ENCODE measurements around the gene MMP24OS.

Gene MMP24OS

DNA sequence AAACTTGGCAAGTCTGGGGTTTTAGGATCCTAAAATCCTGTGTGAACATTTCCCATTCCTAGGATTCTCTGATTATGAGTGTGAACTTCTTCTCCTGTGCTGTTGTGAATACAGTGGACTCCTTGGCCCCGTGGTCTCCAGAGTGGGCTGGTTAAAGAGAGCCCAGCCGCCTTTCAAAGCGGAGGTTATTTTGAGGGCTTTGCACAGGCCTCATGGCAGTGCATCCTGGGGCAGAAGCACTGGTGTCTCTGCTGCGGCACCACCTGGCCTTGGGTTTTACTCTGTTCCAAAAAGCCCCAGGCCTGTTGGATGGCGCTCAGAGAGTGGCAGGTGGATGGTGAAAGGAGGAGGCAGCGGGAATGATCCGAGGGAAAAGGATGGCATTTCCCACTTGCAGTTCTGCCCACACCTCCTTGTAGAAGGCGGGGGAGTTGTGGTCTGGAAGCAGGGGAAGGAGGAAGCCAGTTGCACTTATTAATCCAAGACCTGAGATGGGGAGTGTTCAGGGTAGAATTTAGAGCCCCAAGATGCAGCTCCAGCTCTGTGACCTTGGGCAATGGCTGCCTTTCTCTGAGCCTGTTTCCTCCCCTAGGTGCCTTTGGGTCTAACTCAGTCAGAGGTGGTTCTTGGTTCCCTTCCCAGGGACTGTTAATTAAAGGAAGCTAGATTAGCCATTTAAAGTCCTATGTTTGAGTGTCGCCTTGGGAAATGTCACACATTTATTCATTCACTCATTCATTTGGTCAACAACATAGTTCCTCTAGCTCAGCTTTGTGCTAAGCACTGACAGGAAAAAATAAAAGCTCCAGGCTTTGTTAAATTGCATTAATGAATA lies 29.1 kb downstream of the MMP24OS start:
- H3K4me3 ChIP-seq (ENCODE audit: low read depth, low read length): no peak overlapping the region
- TF ChIP-seq CTCF (IDR thresholded peaks at IDR 0.05; ENCODE audit: low read depth, low read length): no peak

DNA sequence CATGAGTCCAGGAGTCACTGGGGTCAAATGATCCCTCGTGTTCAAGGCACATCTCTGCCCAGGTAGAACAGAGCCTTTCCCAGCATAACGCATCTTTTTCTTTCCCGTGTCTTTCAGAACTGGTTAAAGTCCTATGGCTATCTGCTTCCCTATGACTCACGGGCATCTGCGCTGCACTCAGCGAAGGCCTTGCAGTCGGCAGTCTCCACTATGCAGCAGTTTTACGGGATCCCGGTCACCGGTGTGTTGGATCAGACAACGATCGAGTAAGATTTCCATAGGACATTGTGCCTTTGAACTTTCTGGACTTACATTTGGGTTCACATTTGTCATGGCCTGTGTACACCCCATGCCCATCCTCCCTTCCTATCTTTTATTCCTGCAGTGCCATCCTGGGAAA lies 31.2 kb downstream of the MMP24OS start:
- TF ChIP-seq CTCF (IDR thresholded peaks at IDR 0.05; ENCODE audit: low read depth, low read length): no peak
- no peak overlapping the region for H3K4me3 ChIP-seq (ENCODE audit: low read depth, low read length)

GRCh38 chr20:35243986-35244385 lies 33.9 kb downstream of the MMP24OS start:
- no peak overlapping the region for H3K4me3 ChIP-seq (ENCODE audit: low read depth, low read length)
- TF ChIP-seq CTCF (IDR thresholded peaks at IDR 0.05; ENCODE audit: low read depth, low read length): no peak

- TF ChIP-seq CTCF (IDR thresholded peaks at IDR 0.05; ENCODE audit: low read depth, low read length): no peak
- no peak overlapping the region for H3K4me3 ChIP-seq (ENCODE audit: low read depth, low read length)
Measured at GRCh38 chr20:35243317-35243716, 34.6 kb downstream of the MMP24OS start.

- H3K4me3 ChIP-seq (ENCODE audit: low read depth, low read length): no peak overlapping the region
- TF ChIP-seq CTCF (IDR thresholded peaks at IDR 0.05; ENCODE audit: low read depth, low read length): no peak
Measured at GRCh38 chr20:35240811-35241293, 37.1 kb downstream of the MMP24OS start.

DNA sequence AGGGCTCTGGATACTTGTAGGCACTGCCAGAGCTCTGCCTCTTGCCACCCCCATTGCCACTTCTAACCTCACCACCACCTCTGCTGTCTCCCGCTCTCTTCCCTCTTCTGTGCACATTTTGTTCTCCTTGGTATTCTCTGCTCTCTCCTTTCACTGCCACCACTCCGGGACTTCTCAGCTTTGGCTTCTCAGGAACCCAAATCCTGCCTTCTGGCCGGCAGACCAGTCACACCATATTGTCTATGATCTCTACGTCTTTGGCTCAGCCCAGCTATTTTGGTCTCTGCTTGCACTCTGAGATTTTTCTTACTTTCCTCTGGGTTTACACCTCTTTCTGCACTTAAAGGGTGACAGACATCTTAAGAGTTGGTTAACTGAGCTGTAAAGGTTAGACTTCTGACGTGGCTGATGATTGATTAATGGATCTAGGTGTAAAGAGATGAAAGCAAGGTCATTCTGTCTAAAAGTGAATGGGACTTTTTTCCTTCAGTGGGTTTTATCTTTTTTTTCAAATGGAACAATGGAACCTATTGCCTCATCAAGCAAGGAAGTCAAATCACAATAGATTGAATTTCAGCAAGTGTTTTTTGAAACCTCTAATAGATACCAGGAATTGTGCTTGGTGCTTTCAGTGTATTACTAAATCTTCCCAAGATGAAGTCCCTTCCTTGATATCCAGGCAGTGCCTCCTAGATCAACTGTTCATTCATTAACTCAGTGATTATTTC lies 37.7 kb downstream of the MMP24OS start:
- no peak overlapping the region for H3K4me3 ChIP-seq (ENCODE audit: low read depth, low read length)
- TF ChIP-seq CTCF (IDR thresholded peaks at IDR 0.05; ENCODE audit: low read depth, low read length): no peak

GRCh38 chr20:35238735-35239134 lies 39.2 kb downstream of the MMP24OS start:
- H3K4me3 ChIP-seq (ENCODE audit: low read depth, low read length): no peak overlapping the region
- no peak for TF ChIP-seq CTCF (IDR thresholded peaks at IDR 0.05; ENCODE audit: low read depth, low read length)
